Stimulated activated CD4-positive, alpha-beta T cell treated with anti-CD3 and anti-CD28 coated beads, Interleukin-15, amount 100 ng/mL, for 24 hours (primary cell): Measurements from ENCODE around the gene INHBC.

Source experiments
- DNase-seq: peaks from one replicate; pipeline ENCODE4 v3.0.0-alpha.2; 2020

INHBC gene

DNA sequence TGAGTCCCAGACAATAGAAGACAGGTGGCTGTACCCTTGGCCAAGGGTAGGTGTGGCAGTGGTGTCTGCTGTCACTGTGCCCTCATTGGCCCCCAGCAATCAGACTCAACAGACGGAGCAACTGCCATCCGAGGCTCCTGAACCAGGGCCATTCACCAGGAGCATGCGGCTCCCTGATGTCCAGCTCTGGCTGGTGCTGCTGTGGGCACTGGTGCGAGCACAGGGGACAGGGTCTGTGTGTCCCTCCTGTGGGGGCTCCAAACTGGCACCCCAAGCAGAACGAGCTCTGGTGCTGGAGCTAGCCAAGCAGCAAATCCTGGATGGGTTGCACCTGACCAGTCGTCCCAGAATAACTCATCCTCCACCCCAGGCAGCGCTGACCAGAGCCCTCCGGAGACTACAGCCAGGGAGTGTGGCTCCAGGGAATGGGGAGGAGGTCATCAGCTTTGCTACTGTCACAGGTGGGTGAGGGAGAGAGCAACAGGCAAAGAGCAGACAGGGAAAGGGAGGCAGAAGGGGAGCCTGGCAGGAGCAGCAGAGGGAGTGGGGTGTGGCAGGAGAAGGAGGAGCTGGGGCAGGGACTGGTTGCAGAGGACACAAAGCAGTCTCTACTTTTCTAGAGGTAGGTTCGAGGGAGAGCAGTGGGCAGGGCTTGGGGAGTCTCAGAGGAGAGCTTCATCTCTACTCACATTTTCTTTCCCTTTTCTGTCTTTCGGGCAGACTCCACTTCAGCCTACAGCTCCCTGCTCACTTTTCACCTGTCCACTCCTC, 21.0 kb downstream of the INHBC start:
- no peak for DNase-seq

DNA sequence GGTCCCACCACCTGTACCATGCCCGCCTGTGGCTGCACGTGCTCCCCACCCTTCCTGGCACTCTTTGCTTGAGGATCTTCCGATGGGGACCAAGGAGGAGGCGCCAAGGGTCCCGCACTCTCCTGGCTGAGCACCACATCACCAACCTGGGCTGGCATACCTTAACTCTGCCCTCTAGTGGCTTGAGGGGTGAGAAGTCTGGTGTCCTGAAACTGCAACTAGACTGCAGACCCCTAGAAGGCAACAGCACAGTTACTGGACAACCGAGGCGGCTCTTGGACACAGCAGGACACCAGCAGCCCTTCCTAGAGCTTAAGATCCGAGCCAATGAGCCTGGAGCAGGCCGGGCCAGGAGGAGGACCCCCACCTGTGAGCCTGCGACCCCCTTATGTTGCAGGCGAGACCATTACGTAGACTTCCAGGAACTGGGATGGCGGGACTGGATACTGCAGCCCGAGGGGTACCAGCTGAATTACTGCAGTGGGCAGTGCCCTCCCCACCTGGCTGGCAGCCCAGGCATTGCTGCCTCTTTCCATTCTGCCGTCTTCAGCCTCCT, 21.6 kb downstream of the INHBC start:
- DNase-seq = peak; percentile 66

DNA sequence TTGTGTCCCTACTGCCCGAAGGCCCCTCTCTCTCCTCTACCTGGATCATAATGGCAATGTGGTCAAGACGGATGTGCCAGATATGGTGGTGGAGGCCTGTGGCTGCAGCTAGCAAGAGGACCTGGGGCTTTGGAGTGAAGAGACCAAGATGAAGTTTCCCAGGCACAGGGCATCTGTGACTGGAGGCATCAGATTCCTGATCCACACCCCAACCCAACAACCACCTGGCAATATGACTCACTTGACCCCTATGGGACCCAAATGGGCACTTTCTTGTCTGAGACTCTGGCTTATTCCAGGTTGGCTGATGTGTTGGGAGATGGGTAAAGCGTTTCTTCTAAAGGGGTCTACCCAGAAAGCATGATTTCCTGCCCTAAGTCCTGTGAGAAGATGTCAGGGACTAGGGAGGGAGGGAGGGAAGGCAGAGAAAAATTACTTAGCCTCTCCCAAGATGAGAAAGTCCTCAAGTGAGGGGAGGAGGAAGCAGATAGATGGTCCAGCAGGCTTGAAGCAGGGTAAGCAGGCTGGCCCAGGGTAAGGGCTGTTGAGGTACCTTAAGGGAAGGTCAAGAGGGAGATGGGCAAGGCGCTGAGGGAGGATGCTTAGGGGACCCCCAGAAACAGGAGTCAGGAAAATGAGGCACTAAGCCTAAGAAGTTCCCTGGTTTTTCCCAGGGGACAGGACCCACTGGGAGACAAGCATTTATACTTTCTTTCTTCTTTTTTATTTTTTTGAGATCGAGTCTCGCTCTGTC, 22.3 kb downstream of the INHBC start:
- no peak for DNase-seq

DNA sequence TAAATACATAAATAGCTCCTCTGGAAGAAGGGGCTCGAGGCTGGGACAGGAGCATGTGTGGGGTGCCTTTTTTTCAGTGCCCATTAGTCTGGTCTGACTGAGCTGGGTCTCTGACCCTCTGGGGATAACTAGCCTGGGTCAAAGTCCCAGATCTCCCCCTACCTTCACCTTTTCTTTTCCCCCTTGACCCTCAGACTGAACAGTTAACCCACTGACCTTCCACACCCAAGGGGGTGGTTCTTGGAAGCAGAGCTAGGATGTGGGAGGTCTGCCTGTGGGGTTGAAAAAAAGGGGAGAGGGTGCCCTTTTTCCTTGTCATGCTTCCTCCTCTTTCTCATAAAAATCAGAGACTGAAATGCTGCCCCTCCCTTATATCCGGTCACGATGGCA, 24.1 kb downstream of the INHBC start:
- DNase-seq = no peak

DNA sequence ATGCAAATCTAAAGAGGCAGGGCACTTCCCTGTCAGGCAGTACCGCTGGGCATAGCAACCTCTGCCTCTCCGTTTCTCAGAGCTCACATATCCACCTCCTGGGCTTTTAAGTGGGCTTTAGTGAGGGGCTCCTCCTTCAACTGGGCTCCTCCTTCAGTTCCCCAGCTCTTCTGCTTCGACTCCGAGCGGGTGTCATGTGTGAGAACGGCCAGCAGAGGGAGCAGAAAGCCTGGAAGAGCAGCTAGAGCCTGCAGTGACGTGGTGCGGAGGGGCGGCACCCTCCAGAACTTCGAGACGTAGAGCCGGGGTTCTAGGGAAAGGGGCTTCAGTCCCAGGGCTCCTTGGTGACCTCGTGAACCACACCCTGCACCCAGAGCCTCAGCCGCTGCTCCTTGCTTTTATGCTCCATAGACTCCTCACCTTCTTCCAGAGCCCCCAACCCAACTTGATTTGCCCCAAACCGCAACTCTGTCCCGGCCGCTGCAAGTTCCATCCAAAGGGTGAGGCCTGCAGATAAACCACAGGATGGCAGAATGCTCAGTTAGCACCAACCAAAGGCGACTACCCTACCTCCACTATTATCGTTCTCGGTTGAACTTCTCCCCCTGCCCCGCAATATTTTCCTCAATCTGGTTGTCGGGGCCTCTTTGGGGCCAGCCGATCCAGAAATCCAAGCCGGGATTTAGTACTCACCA, 24.6 kb downstream of the INHBC start:
- DNase-seq = peak; percentile 98

DNA sequence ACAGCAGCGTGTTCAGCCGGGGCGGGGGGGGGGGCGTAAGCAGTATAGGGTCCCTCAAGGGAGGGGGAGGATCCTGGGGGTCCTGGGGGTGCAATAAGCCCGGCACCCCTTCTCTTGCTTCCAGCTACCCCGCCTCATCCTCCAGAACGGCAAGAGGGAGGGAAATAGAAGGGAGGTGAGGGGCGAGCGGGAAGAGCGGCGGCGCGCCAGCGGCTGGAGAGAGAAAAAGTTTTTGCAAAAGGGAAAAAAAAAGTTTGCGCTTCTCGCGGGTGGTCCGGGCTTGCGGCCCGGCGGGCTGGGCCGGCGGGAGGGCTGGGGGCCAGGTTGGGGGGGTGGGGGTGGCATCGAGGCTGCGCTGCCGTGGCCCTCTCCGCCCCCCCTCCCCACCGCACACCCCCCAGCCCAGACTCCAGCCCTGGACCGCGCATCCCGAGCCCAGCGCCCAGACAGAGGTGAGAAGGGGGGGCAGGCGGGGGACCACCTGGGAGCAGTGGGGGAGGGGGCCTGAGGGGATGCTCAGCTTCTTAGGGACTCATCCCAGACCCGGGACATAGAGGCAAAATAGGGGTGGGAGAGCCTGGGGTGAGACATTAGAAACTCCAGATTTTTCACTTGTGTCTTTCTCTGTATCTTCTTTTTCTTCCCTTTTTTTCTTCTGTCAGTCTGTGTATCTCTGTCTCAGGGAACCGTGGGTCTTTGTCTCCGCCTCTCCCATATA, 25.3 kb downstream of the INHBC start, which contains the start of gene GLI1:
Gene GLI1, plus strand, starts transcription at position 36 of the 718 bp plus-strand sequence. CDS start 3,907 bp downstream, outside the sequence.
- no peak for DNase-seq

DNA sequence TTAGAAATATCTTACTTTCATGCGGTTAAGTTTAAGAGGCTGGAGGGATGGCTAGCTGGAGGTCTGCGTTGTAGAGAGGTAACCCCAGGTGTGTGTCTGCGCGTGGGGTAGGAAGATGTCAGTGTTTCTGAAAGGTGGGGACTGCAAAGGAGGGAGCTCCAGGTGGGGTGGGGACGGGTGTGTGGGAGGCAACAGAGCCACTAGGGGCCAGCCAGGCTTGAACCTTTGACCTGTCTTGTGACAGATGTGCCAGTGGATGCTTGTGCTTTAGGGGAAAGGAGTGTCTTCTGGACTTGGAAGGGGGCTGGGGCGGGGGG, 25.8 kb downstream of the INHBC start:
- peak; percentile 40 for DNase-seq

DNA sequence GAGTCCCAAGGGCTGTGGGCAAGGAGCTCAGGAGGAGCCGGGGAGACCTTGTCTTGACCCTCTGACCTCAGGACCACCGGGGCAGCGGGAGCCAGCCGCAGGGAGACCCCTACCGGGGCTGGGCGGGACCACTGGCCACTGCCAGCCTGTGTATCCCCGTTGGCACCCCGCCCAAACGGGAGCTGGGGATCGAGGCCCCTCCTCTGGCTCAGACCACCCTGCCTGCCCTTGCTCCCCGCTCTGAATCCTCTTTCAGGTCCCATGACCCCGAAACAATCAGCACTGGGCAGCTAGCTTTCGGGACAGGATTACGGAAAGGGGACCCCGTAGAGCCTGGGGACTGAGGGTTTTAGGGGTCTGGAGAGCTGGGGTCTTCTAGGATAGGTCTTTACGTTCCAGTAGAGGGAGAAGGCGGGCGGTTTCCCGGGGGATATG, 26.3 kb downstream of the INHBC start:
- DNase-seq = no peak

DNA sequence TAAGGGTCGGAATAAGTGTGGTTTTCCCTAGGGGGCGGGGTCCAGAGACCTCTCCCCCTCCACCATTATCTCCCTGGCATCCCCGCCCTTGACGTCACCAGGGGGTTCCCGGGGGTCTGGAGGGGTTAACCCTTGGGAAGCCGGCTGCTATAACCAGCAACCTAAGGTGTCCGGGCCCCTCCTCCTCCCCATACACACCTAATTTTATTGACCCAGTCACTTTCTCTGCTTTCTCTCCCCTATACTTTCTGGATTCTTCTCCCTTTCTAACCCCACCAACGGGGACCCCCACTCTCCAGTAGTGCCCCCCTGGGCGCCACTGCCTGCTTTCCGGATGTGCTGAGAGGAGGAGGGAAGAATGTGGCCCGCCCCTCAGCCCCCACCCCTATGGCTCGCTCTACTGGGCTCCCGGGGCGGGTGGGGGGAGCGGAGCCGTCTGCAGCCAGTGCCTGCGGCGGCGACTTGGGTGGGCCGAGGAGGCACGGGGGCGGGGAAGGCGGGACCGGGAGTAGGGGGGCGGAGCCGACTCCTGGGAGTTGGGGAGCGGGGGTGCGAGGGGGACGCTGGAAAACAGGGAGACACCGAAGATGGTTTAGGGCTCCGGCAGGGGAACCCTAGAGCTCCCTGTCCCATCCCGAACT, 26.8 kb downstream of the INHBC start:
- DNase-seq = peak; percentile 52

DNA sequence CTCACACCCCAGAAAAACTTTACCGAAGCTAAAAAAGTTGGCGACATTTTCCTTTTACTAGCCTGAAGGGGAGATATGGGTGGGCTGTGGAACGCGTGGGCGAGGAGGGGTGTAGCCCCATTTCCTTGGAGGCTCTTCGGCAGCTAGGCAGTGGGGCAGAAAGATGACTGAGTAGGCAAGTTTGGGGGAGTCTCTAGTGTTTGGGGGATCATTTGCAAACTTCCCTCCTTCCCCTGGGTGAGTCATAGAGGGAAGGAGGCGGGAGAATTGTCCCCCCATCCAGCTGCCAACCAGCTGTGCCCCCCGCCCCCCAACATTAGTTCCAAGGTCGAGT, 27.3 kb downstream of the INHBC start:
- peak; percentile 35 for DNase-seq

DNA sequence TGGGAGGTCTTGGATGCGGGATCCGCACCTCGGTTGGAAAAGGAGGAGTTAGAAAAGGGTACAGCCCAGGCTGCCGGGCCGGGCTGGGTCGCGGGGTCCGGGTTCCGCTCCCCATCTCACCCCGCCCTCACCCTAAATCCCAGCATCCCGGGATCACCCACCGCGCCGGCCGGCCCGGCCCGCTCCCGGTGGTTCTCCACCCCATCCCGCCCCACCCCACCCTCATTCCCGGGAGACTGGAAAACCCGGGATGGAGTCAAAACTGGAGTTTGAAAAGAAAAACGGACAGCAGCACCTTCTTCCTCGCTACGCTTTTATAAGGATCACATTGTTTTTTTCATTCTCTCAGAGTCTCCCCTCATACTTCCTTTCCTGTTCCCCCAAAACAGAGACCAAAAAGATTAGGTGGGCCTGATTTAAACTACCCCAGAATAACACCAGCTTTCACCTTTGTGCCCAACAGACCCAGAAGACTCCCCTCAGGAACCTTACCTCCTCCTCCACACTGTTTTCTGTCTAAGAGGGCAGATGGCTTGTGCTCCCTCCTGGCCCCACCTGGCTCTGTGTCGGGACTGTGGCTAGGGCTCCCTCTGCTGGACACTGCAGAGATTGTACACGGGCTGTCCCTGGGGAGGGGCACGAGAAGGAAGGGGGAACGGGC, 27.8 kb downstream of the INHBC start:
- DNase-seq = peak; percentile 94

DNA sequence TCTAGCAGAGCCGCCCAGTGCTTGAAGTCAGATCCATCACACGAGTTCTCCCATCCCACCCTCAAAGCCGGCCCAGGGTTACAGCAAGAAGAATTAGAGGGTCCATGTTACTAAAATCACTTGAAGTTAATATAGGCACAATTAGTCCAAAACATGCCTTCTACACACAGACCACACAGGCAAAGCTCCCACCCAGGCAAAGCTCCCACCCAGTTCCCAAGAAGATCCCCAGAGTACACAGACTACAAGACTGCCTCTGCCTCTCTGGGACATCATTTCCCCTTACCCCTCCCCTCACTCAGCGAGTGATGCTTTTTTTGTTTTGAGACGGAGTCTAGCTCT, 28.3 kb downstream of the INHBC start:
- DNase-seq = no peak

DNA sequence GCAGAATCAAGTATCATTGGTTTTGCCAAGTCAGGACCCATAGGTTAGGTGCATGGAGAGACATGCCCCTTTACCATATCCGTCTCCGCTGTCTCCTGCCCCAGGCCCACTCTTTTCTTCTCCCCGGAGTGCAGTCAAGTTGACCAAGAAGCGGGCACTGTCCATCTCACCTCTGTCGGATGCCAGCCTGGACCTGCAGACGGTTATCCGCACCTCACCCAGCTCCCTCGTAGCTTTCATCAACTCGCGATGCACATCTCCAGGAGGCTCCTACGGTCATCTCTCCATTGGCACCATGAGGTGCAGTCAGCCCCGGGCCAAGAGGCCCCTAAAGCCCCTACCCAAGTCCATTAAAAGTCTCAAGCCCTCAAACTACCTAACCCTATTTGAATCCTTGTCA, 30.0 kb downstream of the INHBC start:
- DNase-seq = no peak

DNA sequence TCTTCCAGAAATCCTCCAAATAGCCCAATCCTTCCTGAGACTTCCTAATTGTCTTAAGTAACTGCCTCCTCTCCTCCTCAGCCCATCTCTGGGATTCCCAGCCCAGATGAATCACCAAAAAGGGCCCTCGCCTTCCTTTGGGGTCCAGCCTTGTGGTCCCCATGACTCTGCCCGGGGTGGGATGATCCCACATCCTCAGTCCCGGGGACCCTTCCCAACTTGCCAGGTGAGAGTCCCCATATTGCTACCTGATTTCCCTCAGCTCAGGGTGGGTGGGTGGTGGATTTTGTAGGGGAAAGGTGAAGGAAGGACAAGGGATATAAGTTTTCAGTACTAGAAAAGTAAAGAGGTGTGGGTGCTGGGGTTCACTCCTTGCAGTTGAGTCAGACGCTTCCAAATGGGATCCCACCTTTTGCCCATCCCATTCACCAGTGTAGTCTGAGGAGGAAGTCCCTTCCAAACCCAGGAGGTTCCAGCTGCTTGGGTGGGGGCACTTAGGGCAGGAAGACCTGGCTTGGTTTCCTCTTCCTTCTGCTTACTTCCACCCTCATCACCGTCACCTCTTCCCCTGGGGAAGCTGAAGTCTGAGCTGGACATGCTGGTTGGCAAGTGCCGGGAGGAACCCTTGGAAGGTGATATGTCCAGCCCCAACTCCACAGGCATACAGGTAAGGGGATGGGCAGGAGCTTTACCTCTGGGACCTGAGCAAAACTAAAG, 30.6 kb downstream of the INHBC start:
- no peak for DNase-seq

DNA sequence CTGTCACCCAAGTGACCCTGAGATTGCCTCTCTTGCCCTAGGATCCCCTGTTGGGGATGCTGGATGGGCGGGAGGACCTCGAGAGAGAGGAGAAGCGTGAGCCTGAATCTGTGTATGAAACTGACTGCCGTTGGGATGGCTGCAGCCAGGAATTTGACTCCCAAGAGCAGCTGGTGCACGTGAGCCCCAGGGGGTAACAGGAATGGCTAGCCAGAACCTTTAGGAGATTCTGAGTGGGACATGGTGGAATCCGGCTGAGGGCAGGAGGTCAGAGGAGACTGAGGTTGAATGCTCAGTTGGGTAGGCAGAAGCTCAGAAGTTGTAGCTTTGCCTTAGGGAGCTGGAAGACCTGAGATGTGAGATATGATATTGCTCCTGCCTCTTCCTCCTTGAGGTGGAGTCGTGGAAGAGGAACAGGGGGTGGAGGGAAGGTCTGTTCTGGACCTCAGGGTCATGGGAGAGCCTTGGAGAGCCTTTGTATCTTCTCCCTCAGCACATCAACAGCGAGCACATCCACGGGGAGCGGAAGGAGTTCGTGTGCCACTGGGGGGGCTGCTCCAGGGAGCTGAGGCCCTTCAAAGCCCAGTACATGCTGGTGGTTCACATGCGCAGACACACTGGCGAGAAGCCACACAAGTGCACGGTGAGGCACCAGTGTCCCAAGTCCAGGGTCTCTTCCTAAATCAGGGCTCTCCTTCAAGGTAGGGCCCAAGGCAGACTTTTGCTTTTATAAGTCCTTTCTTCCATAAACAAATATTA, 31.3 kb downstream of the INHBC start:
- DNase-seq = no peak

DNA sequence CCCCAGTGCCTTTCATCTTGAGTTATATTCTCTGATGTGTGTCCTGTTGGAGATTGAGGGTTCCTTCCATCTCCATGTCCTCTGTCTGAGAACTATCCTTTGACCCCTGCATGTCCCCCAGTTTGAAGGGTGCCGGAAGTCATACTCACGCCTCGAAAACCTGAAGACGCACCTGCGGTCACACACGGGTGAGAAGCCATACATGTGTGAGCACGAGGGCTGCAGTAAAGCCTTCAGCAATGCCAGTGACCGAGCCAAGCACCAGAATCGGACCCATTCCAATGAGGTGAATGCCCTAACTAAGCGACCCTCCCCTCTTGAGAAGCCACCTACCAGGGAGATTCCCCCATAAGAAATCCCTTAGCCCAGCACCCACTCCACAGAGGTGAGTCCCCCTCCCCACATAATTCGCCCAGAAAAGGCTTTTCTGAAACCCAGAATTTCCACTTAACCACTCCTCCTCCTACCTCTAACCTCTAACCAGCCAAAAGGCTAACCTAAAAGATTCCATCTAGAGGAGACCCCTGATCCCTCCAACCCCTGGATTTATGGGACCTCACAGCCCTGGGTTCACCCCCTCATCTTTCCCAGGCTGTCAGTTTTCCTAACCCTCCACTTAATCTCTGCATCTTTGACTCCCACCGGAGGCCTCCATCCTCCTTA, 32.8 kb downstream of the INHBC start:
- DNase-seq = no peak

DNA sequence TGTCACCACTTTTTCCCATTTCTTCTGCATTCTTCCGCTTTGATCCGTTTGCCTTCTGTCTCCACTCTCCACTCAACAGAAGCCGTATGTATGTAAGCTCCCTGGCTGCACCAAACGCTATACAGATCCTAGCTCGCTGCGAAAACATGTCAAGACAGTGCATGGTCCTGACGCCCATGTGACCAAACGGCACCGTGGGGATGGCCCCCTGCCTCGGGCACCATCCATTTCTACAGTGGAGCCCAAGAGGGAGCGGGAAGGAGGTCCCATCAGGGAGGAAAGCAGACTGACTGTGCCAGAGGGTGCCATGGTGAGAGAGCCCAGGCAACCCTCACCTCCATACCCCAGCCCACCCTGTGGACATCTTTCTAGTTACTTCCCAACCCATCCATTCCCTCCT, 33.3 kb downstream of the INHBC start:
- no peak for DNase-seq

DNA sequence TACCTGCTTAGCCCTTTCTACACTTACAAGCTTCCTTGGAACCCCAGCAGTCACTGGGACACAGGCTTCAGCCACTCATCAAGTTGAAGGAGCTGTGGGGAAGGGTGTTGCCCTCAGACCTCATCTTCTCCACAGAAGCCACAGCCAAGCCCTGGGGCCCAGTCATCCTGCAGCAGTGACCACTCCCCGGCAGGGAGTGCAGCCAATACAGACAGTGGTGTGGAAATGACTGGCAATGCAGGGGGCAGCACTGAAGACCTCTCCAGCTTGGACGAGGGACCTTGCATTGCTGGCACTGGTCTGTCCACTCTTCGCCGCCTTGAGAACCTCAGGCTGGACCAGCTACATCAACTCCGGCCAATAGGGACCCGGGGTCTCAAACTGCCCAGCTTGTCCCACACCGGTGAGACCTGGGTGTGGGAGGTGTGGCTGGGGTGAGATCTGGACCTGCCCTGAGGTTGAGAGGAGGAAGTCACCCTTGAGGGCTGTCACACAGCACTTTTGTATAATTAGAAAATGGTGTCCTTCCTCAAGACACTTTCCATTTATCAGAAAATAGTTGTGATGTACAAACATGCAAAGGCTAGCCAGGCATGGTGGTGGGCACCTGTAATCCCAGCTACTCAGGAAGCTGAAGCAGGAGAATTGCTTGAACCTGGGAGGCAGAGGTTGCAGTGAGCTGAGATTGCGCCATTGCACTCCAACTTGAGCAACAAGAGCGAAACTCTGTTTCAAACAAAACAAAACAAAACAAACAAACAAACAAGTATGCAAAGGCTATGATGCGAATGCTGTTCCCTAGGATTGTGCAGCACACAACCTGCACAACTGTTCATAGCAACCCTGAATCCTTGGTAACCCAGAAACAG, 34.9 kb downstream of the INHBC start:
- DNase-seq = no peak
